ENCODE data around the gene DTX1. TPM values are rescaled to one million over a fixed set of nuclear protein-coding genes. Genes with fewer than 3 reads are reported as not detected.

DTX1 gene
- total RNA-seq, 1 donor from 2014 or later = 1.5 TPM

DNA sequence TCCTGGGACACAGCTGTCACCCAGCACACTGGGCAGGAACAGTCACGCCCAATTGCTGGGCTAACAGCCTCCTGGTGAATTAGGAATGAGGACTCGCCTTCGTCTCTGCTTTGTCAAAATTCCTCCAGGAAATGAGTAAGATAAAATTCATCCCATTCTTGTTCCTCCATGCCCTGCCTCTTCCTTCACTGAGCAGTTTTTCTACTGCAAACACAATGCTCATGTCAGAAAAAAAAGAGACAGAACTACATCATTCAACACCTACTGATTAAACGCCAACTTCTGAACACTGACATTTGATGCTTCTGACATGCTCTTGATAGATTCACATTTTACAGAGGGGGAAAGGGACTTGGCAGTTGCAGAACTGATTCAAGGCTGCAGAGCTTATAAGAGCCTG is 37.5 kb upstream of the DTX1 start:
- H3K4me1 ChIP-seq = no peaks in the 10 kb centered on the region
- TF ChIP-seq, protein P1, sequence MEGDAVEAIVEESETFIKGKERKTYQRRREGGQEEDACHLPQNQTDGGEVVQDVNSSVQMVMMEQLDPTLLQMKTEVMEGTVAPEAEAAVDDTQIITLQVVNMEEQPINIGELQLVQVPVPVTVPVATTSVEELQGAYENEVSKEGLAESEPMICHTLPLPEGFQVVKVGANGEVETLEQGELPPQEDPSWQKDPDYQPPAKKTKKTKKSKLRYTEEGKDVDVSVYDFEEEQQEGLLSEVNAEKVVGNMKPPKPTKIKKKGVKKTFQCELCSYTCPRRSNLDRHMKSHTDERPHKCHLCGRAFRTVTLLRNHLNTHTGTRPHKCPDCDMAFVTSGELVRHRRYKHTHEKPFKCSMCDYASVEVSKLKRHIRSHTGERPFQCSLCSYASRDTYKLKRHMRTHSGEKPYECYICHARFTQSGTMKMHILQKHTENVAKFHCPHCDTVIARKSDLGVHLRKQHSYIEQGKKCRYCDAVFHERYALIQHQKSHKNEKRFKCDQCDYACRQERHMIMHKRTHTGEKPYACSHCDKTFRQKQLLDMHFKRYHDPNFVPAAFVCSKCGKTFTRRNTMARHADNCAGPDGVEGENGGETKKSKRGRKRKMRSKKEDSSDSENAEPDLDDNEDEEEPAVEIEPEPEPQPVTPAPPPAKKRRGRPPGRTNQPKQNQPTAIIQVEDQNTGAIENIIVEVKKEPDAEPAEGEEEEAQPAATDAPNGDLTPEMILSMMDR (IDR thresholded peaks at IDR 0.05; ENCODE audit: borderline replicate concordance) = no peak
- no peak for DNase-seq
- H3K4me3 ChIP-seq = no peak overlapping the region
- peaks cover 44% of the 10 kb centered on the region for H3K27me3 ChIP-seq (ENCODE audit: low read depth)
- no peak overlapping the region for H3K27ac ChIP-seq (replicated peaks)
- intact Hi-C loops (cut with micrococcal nuclease) = no loop called here
- H3K9me3 ChIP-seq (replicated peaks) = no peaks in the 10 kb centered on the region
- H3K36me3 ChIP-seq = no peaks in the 10 kb centered on the region

DNA sequence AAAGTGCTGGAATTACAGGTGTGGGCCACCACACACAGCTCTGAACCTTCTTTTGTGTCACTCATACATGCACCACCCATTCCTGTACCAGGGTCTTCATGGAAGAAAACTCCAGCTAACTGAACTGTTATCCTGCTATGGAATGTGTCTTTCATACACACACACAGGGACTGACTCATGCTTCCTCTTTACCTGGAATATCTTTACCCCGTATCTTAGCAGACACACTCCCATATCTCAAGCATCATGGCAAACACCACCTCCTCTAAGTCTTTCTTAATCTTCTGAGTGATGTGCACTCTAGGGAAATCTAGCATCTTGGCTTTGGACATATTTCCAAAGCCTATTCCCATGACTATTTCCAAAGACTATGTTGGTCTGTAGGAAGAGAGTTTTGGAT is 35.0 kb upstream of the DTX1 start:
- no peak for DNase-seq
- Histone ChIP-seq H3K27ac (replicated peaks) (no peak overlapping the region), H3K36me3 (no peaks in the 10 kb centered on the region), H3K4me1 (no peaks in the 10 kb centered on the region), H3K9me3 (replicated peaks) (no peaks in the 10 kb centered on the region), H3K27me3 (ENCODE audit: low read depth) (peaks cover 34% of the 10 kb centered on the region), H3K4me3 (no peak overlapping the region)
- intact Hi-C loops (cut with micrococcal nuclease) = no loop called here
- TF ChIP-seq, protein P1 (IDR thresholded peaks at IDR 0.05; ENCODE audit: borderline replicate concordance) = no peak

DNA sequence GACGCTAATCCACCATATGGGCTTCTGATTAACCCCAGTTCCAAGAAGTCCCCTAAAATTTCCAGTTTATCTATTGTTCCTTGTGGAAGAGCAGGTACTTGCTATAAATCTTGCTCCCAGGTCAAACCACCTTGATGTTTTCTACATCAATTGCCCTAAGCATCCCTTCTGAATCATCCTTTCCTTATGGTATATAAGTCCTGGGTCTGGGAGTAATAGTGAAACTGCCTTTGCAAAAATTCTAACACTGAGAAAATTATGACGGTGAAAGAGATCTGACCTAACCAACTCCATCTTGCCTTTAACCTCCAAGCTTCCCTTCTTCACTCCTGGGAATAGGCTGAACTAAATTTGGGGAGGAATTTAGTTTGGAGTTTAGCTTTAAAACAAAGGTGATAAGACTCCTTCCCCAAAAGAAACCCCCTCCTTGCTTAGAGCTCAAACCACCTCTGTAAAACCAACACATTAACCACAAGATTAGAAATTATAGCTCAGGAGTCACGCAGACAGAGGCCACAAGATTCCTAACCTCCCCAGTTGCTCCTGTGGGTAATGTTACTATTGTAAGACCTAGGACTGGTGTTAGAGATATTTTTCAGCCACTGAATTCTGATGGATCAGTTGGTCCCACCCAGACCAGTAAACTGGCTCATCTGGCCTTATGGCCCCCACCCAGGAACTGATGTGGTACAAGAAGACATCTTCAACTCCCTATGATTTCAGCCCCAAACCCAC is 33.8 kb upstream of the DTX1 start:
- intact Hi-C loops (cut with micrococcal nuclease) = no loop called here
- Histone ChIP-seq H3K36me3 (no peaks in the 10 kb centered on the region), H3K27ac (replicated peaks) (no peak overlapping the region), H3K9me3 (replicated peaks) (no peaks in the 10 kb centered on the region), H3K4me3 (no peak overlapping the region), H3K27me3 (ENCODE audit: low read depth) (peaks cover 38% of the 10 kb centered on the region), H3K4me1 (no peaks in the 10 kb centered on the region)
- TF ChIP-seq, protein P1 (IDR thresholded peaks at IDR 0.05; ENCODE audit: borderline replicate concordance) = no peak
- no peak for DNase-seq

DNA sequence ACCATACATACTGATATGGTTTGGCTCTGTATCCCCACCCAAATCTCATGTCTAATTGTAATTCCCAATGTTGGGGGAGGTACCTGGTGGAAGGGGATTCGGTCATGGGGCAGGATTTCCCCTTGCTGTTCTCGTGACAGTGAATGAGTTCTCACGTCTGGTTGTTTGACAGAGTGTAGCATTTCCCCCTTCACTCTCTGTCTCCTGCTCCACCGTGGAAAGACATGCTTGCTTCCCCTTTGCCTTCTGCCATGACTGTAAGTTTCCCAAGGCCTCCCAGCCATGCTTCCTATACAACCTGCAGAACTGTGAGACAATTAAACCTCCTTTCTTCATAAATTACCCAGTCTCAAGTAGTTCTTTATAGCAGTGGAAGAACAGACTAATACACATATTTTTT is 28.8 kb upstream of the DTX1 start:
- TF ChIP-seq, protein P1 (IDR thresholded peaks at IDR 0.05; ENCODE audit: borderline replicate concordance) = no peak
- H3K27ac ChIP-seq (replicated peaks) = no peak overlapping the region
- DNase-seq = no peak
- peaks cover 39% of the 10 kb centered on the region for H3K27me3 ChIP-seq (ENCODE audit: low read depth)
- no peak overlapping the region for H3K4me3 ChIP-seq
- H3K9me3 ChIP-seq (replicated peaks) = no peaks in the 10 kb centered on the region
- no peaks in the 10 kb centered on the region for H3K36me3 ChIP-seq
- intact Hi-C loops (cut with micrococcal nuclease) = no loop called here
- H3K4me1 ChIP-seq = peaks cover 3% of the 10 kb centered on the region

DNA sequence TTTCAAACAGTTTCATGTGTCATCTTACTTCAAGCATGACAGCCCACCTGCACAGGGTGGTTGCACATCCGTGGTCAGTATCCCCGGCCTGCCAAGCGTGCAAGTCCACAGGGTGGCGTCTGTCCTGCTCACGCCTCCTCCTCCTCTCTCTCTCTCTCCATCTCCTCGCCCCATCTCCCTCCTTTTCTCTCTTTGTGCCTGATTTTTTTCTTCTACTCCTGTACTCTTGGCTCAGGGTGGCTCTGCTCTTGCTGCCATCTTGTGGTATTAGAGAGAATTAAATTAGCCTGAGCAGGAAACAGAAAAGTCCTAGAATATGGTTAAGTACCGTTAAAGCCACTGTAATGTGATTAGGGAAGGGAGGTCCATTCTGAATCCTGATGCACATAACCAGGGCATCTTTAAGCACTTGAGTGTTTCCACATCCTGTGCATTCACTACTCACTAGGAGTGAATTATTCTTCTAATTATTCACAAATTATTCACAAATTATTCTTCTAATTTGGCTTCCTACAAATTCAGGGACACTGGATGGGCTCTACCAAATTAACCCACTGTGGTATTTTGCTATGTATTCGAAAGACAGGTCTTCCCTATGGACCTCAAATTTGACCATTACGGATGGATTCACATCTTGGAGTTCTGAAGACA is 25.5 kb upstream of the DTX1 start:
- DNase-seq = no peak
- Histone ChIP-seq H3K9me3 (replicated peaks) (no peaks in the 10 kb centered on the region), H3K27ac (replicated peaks) (no peak overlapping the region), H3K4me1 (peaks cover 3% of the 10 kb centered on the region), H3K4me3 (no peak overlapping the region), H3K36me3 (no peaks in the 10 kb centered on the region), H3K27me3 (ENCODE audit: low read depth) (peaks cover 61% of the 10 kb centered on the region)
- TF ChIP-seq, protein P1 (IDR thresholded peaks at IDR 0.05; ENCODE audit: borderline replicate concordance) = peak; percentile 74
- intact Hi-C loops (cut with micrococcal nuclease) = no loop called here

Measured in left ventricle myocardium inferior (tissue), 1 donor.